ENCODE results near the gene NPPC. TPM values are rescaled to one million over a fixed set of nuclear protein-coding genes. Genes with fewer than 3 reads are reported as not detected.

The NPPC gene
- total and polyA plus RNA-seq, 2 of the 8 experiments (the other 6 are each of a cell fraction or from before 2014, with no cell fraction given): 1.3 to 4.7 TPM

DNA sequence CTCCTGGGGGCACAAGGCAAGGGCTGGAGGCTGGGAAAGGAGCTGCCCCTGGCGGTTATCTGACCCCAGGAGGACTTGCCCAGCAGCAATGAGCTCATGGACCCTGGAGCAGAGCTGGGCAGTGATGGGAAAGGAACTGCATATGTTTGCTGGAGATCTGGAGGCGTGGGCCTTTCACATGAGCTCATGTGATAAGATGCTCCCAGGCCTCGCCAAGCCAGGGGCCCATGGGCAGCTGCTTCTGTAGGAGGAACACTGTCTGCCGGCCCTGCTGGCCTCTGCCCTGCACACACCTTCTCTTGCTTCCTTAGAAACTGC, 9.0 kb upstream of the NPPC start (continued):
- no peak for TF ChIP-seq YY1 (IDR thresholded peaks at IDR 0.05; ENCODE audit: low read depth, low read length)
- TF ChIP-seq GABPA (IDR thresholded peaks at IDR 0.05; ENCODE audit: borderline replicate concordance, insufficient read depth, low read length): no peak
- TF ChIP-seq SRF (IDR thresholded peaks at IDR 0.05; ENCODE audit: low read depth, low read length): no peak
- TF ChIP-seq RNF2 (IDR thresholded peaks at IDR 0.05; ENCODE audit: borderline replicate concordance, low read depth, low read length, missing control alignments, poor library complexity, severe bottlenecking): no peak

Measured in H1 (cell line).